Measurements from ENCODE around the gene SH3BP2.

SH3BP2 gene

DNA sequence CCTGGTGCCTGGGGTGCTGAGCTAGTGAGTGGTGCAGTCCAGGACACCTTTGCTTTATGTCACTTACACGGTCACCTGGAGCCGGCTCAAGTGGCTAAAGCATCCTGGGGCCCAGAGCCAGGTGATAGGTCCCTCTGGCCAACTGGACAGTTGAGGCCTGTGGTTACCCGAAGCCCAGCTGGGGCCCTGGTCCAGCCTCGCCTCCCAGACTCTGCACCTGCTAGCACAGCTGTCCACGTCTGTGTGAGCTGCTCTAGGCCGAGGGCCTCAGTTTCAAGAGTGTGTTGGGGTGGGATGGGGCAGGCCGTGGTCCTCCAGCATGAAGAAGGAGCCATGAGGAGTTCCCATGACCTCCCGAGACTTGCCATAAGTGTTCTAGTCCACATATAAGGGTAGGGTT, 43.1 kb downstream of the SH3BP2 start:
- DNase-seq = no peak

DNA sequence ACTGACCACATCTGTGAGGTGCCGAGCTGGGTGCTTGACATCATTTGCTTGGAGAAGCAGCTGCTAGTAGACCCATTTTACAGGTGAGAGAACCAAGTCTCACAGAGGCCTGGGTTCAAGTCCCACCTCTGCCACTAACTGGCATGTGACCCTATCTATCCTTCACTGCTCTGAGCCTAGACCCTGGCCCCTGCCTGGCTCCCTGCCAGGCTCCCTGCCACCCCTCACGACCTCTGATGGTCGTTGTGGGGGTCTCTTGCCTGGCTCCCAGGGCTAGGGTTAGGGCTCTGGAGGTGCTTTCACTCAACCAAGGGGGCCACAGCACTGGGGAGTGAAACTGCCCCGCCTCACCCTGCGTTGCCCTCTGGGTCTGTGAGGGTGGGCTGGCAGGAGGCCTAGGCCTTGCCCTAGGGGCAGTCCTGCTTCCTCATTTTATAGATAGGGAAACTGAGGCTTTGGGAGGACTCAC, 43.5 kb downstream of the SH3BP2 start:
- no peak for DNase-seq

DNA sequence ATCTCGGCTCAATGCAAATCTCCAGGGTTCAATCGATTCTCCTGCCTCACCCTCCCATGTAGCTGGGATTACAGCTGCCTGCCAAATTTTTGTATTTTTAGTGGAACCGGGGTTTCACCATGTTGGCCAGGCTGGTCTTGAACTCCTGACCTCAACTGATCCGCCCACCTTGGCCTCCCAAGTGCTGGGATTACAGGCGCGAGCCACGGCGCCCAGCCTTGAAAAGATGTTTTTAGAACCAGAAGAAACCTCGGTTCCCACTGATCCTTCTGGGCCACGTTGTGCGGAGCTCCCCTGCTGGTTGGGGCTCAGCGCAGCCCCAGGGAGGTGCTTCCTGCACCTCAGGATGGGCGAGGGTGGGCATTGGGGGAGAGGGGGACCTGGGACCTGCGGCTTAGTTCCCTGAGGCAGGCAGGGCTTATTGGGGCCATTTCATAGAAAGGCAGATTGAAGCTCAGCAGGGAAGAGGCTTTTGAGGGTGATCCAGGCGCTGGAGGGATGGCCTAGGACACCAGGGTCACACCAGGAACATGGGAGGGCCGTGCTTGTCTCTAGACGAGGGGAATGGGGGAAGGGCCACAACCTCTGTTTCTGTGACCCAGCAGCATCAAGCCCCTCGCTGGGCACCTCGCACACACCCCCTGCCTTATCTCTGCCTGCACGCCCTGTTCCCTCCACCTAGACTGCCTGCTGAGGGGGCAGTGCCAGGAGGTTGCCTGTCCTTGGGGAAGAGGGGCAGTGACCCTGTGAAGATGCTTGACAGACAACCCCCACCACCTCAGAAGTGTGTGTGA, 44.4 kb downstream of the SH3BP2 start:
- DNase-seq = no peak

DNA sequence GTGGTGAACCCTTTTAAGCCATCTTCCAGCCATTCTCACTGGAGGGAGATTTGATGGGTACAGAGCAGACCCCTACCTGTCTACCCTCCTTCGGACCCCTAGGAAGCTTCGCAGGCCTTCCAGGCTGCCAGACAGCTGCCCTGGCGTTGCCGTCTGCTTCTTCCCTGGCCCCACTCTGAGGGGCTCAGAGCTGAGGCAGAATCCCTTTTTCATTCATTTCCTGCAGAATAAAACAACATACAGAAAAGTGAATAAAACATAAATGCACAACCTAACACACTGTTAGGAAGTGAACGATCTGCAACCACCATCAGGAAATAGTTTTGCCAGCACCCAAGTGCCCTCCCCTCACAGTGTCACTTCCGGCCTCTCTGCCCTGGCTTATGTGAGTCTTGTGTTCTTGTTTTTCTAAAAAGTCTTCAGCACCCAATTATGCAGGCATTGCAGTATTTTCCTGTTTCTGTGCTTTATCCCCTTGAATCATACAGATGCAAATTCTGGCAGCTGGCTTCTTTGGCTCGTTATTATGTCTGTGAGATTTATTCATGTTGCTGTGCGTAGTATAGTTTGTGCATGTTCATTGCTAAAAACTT, 45.1 kb downstream of the SH3BP2 start:
- peak; percentile 85 for DNase-seq

DNA sequence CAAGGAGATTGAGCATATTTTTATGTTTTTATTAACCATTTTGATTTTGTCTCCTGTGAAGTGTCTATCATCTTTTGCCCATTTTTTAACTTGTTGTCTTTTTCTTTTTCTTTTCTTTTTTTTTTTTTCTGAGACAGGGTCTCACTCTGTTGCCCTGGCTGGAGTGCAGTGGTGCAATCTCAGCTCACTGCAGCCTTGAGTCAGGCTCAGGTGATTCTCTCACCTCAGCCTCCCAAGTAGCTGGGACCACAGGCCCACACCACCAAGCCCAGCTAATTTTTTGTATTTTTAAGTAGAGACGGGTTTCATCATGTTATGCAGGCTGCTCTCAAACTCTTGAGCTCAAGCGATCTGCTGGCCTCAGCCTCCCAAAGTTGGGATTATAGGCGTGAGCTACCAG, 46.2 kb downstream of the SH3BP2 start:
- no peak for DNase-seq

DNA sequence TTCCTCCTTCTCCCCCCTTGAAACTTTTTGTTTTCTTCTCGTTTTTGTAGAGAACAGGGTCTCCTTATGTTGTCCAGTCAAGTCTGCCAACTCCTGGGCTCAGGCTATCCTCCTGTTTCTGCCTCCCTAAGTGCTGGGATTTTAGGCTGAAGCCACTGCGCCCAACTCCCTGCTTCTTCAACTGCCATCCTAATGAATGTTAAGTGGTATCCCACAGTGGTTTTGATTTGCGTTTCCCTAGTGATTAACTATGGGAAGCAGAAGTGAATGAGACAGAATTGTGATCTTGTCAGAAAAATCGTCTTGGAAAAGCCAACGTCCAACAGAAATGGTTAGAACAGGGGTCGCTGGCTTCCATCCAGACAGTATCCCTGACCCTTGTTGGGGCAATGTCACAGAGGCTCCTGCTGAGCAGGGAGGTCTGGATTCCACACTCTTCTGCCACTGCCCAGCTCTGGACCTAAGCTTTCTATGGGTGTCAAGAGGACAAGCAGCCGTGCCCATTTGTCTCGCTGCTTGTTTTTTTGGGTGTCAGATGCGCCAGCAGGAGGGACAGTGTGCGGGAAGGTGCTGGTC, 49.9 kb downstream of the SH3BP2 start:
- no peak for DNase-seq

DNA sequence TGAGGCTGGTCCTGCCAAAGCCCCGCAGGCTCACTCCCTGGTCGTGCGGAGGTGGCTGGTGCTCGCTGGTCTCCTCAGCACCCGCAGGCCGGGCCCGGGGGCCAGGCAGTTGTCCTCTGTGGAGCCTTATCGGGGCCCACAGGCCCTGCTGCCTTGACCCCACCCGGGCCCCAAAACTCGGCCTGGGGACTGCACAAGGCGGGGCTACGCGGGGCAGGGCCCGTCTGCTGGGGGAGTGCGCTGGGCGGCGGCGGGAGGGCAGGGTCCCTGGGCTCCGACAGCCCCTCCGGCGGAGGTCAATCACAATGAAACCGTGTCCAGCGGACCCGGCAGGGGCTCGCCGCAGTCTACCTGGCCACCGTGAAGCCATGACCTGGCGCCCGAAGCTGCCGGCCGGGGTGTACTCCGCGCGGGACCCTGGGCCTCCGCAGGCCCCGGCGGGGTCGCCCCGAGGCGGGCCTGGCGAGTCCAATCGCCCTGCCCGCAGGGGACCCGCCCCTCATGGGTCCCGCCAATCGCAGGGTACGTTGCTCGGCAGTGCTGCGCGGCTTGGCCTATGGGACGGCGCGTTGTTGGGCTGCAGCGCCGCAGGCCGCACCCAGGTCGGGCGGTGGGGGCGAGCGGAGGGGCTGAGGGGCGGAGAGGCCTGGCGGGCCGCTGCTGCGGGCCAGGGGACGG, 50.5 kb downstream of the SH3BP2 start, which contains the start of gene ADD1:
Gene ADD1, plus strand, starts transcription at position 582 of the 678 bp plus-strand sequence. CDS start 32,072 bp downstream, outside the sequence.
- peak; percentile 89 for DNase-seq

DNA sequence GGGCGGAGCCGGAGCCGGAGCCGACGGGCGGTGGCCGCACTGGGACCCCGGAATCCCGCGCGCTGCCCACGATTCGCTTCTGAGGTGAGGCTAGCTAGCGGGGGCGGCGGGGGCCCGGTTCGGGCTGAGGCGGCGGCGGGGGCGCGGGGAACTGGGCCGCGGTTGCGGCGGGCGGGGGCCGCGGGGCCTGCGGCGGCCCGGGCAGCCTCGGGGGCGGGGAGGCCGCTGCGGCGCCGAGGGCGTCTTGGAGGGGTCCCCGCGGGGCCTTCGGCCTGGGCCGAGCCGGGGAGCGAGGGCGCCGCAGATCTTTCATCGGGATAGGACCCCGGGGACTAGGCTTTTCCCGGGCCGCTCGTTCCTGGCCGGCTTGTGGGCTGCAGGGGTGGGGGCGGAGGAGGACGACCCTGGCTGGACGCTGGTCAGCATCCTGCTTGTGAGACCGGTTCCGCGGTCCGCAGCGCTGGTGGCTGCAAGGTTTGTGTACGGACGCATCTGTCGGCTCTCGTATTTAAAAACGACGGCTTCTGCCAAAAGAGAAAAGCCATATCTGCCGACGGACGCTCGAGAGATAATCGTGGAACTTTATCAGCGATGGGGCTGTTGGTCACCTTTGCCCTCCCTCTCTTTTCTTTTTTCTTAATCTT, 51.2 kb downstream of the SH3BP2 start:
- DNase-seq = peak; percentile 19

DNA sequence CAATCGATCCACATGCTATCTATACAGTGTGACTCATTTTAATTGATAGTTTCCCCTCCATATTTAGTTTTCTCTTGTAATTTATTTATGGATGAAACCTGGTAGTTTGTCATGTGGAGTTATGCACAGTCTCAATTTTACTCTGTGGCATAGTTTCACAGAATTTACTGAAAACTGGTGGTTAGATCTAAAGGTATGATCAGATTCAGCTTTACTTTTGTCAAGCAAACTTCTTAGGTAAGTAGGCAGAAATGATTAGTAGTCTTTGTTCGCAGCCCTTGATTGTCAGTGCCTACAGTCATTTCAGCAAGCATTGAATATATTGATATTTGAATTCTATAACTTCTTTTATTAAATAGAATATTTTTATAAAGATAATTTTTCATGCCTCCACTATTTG, 53.3 kb downstream of the SH3BP2 start:
- no peak for DNase-seq

DNA sequence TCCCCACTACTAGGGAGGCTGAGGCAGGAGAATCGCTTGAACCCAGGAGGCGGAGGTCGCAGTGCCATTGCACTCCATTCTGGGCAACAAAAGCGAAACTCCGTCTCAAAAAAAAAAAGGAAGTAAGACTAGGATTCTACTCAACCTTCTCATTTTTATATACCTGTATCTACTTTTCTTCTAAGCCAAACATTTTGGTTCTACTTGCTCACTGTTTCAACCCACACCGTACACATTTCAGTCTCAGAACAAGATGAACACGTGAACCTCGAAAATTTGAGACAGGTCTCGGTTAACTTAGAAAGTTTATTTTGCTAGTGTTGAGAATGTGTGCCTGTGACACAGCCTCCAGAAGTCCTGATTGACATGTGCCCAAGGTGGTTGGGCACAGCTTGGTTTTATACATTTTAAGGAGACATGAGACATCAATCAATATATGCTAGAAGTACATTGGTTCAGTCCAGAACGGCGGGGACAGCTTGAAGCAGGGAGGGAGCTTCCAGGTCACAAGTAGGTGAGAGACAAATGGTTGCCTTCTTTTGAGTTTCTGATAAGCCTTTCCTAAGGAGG, 54.5 kb downstream of the SH3BP2 start:
- DNase-seq = no peak

DNA sequence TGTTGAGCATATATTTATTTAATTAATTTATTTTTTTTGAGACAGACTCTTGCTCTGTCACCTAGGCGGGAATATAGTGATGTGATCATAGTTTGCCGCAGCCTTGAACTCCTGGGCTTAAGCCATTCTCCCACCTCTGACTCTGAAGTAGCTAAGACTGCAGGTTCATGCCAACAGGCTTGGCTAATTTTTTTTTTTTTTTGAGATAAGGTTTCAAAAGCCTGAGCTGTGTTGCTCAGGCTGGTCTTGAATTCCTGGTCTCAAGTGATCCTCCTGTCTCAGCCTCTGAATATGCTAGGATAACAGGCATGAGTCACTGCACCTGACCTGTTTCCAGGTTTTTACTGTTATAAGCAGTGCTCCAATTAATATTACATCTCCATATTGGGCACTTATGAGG, 55.6 kb downstream of the SH3BP2 start:
- no peak for DNase-seq

DNA sequence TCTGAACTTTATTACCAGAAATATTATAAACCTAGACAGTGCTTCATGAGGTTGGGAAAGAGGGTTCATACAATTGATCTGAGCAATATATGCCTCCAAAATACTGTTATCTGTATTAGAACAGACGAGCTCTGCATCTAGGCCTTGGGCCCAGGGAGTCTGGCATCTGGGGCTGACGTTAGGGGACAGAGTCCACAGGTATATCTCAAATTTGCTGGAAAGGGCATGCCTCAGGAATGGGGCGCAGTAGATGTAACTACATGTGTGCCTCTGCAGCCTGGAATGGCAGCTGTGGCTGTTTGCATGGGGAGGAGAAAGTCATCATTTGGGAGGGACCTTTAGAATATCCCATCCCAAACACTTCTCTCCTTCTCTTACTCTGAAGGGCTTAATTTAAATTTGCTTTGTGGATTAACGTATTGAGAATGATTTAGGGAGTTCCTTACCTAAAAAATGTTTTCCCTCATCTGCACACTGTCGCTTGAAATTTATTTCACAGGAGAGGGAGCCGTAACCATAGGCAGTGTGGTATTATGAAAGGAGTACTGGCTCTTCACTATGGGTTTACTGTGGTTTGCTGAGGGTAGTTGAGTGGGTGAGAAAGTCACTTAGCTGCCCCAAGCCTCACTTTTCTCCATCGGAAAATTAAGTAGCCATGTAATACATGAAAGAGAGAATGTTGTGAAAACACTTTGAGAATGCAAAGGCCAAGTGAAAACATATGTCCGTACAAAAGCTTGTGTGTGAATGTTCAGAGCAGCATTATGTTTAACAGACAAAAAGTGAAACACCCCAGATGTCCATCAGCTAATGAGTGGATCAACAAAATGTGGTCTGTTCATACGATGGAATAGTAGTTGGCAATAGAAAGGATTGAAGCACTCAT, 56.6 kb downstream of the SH3BP2 start:
- no peak for DNase-seq

DNA sequence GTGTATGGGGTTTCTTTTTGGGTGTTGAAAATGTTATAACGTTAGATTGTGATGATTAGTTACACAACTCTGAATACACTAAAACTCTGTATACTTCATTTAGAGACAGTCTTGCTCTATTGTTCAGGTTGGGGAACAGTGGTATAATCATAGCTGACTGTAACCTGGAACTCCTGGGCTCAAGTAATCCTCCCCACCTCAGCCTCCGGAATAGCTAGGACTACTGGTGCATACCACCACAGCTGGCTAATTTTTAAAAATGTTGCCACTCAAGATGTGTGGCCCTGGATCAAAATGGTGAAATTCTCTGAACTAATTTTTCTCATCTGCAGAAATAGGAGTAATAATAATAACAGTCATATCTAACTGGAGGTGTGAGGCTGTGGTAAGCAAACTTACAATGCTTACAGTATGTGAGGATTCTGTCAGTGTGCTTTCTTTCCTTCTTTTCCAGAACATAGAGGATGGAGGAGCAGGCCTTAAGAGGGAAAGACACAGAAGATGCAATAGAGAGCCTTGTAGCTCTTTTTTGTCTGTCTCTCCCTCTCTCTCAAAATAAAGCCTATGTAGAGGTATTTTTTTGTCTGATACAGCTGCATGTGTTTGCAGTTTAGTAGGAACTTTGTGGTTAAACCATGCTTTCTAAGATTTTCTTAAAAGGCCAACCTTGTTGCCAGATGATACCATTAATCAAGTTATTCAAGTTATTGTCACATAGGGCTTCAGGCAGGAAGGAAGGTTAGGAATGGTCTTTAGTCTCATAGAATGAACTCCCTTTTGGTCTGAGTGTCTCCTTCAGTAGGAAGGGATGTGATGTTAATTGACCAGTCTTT, 58.3 kb downstream of the SH3BP2 start:
- no peak for DNase-seq

DNA sequence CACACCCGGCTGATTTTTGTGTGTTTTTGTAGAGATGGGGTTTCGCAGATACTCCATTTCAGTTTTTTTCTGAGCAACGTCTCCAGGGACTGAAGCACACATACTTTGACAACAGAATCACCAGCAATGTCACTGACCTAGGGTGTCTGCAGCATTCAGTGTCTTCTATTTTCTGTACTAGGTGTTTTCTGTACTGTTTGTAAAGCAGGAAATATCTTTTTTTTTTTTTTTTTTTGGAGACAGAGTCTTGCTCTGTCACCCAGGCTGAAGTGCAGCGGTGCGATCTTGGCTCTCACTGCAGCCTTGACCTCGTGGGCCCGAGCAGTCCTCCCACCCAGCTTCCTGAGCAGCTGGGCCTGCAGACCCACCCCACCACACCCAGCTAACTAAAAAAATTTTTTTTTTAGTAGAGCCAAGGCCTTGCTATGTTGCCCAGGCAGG, 59.6 kb downstream of the SH3BP2 start:
- peak; percentile 23 for DNase-seq

DNA sequence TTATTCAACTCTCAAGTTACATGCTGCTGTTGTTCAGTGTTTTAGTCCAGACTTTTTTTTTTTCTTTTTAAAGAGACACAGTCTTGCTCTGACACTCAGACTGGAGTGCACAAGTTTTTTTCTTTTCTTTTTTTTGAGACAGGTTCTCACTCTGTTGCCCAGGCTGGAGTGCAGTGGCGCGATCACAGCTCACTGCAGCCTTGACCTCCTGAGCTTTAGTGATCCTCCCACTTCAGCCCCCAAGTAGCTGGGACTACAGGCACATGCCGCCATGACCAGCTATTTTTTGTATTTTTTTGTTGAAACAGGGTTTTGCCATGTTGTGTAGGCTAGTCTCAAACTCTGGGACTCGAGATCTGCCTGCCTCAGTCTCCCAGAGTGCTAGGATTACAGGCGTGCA, 62.7 kb downstream of the SH3BP2 start:
- DNase-seq = no peak

DNA sequence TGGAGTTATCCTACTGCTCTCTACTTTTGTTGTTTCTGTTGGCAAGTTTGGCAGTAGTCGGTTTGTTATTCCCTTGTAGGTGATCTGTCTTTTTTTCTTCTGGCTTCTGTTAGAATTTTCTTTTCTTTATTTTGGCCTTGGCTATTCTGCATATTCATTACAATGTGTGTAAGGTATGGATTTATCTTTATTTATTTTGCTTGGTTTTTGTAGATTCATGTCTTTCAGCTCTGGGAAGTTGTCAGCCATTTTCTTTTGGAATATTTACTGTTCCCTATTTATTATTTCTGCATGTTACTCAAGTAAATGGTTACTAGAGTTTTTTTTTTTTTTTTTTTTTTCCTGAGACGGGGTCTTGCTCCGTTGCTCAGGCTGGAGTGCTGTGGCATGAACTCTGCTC, 63.4 kb downstream of the SH3BP2 start:
- DNase-seq = no peak

DNA sequence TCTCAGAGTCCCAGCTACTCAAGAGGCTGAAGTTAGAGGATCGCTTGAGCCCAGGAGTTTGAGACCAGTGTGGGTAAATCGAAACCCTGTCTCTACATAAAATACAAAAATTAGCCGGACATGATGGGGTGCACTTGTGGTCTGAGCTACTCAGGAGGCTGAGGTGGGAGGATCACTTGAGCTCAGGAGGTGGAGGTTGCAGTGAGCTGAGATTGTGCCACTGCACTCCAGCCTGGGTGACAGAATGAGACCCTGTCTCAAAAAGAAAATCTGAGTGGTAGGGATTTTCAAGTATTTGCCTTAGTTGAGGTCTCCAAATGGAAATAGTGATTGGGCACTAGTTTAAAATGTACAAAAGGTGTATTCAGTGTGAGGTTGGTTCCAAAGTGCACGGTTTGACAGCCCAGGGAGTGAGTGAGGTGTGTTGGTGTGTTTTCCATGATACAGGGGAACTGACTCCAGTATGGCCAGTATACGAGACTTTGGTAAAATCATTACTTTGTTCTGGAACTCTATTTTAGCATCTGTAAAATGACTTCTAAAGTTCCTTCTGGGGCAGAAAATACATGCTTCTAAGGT, 64.6 kb downstream of the SH3BP2 start:
- DNase-seq = no peak

DNA sequence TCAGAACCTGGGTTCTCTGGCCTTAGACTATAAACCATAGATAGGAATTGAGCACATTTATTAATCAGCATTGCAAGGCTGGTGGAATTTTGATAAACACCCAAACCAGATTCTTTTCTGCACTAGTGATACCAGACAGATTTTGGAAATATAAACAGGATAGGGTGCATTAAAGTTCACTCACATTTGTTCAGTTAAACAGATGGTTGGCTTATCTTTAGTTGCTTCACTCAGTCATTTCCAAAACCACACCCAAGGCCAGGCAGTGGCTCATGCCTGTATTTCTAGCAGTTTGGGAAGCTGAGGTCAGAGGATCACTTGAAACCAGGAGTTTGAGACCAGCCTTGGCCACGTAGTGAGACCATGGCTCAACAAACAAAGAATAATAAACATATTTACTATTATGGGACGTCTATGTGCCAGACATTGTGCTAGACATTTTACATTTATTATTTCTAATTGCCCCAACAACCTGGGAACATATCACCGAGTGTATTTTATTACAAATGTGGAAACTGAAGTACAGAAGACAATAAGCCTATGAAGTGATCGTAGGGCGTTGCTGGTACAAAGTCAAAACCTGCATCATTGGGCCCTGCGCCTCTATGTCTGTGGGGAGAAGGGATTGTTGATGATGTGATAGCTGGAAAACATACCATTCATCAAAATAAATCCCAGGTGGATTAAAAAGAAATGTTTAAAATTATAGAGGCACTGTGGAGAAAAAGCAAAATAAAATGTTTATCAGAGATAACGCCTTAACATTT, 65.7 kb downstream of the SH3BP2 start:
- DNase-seq = no peak

DNA sequence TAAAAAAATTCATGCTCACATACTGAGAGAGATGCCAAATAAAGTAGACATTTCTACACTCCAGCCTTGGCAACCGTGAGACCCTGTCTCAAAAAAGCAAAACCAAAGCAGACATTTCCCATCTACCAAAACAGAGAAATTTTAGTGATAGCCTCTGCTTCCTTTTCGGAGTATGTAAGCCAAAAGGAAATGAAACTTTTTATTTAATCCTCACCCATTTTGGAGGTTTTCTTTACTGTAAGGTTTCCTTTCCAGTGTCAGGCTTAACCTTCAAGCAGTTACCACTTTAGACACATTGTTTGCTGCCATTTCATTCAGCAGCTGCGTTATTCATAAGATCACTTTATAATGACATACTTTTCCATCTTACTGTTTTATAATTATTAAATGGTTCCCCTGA, 66.6 kb downstream of the SH3BP2 start:
- no peak for DNase-seq
